Measurements from ENCODE around the gene RBMY1D. TPM values are rescaled to one million over a fixed set of nuclear protein-coding genes. Genes with fewer than 3 reads are reported as not detected.

The RBMY1D gene
- total and polyA plus RNA-seq, 4 donors = not detected

DNA sequence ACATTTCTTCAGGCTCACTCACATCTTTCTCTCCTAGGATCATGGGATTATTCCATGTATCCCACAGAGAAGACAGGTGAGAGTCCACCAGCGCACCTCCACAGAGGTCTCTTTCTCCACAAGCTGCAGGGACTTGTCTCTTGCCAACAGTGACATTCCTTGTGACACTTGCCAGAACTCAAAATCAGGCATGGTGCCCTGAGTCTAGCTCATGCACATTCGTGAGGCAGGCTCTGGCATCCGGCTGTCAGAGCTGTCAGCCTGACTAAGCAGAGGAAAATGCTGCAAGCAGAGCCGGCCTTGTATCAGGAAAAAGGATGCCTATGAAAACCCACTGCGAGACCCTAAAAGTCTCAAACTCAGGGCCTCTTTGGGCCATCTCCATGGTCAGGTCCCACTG, 54.8 kb downstream of the RBMY1D start:
- H3K9ac ChIP-seq (ENCODE audit: insufficient read depth in 1 of 2, low read length in 2 of 2) = no peak overlapping the region
- H3K4me1 ChIP-seq (ENCODE audit: control insufficient read depth in 5 of 5, insufficient read depth in 5 of 5, low read length in 5 of 5) = no peaks in the 10 kb centered on the region
- no peaks in the 10 kb centered on the region for H3K36me3 ChIP-seq (ENCODE audit: control insufficient read depth in 4 of 4, insufficient read depth in 4 of 4, low read length in 4 of 4)
- H3K27me3 ChIP-seq (ENCODE audit: control insufficient read depth in 3 of 3, insufficient read depth in 3 of 3, low read length in 2 of 3) = no peaks in the 10 kb centered on the region
- TF ChIP-seq, protein P1, sequence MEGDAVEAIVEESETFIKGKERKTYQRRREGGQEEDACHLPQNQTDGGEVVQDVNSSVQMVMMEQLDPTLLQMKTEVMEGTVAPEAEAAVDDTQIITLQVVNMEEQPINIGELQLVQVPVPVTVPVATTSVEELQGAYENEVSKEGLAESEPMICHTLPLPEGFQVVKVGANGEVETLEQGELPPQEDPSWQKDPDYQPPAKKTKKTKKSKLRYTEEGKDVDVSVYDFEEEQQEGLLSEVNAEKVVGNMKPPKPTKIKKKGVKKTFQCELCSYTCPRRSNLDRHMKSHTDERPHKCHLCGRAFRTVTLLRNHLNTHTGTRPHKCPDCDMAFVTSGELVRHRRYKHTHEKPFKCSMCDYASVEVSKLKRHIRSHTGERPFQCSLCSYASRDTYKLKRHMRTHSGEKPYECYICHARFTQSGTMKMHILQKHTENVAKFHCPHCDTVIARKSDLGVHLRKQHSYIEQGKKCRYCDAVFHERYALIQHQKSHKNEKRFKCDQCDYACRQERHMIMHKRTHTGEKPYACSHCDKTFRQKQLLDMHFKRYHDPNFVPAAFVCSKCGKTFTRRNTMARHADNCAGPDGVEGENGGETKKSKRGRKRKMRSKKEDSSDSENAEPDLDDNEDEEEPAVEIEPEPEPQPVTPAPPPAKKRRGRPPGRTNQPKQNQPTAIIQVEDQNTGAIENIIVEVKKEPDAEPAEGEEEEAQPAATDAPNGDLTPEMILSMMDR (IDR thresholded peaks at IDR 0.05; ENCODE audit: control extremely low read depth, extremely low read depth) = no peak
- H3K4me3 ChIP-seq = no peak overlapping the region
- no peak overlapping the region for H3K27ac ChIP-seq (ENCODE audit: low read depth in 1 of 2, low read length in 1 of 2)
- DNase-seq = no peak
- no peaks in the 10 kb centered on the region for H3K9me3 ChIP-seq (ENCODE audit: control insufficient read depth in 4 of 4, insufficient read depth in 3 of 4, low read length in 3 of 4)
- 82% methylated on average over 5 of the region's 5 CpGs; no CpG with 5 or more reads in 1 of the 2 donors for WGBS, 2 donors
- no peak for ATAC-seq (ENCODE audit: insufficient read depth, low FRiP score)

GRCh38 chrY:21836343-21836742, 58.0 kb downstream of the RBMY1D start:
- H3K36me3 ChIP-seq (ENCODE audit: control insufficient read depth in 4 of 4, insufficient read depth in 4 of 4, low read length in 4 of 4) = no peaks in the 10 kb centered on the region
- ATAC-seq (ENCODE audit: insufficient read depth, low FRiP score) = no peak
- H3K9me3 ChIP-seq (ENCODE audit: control insufficient read depth in 4 of 4, insufficient read depth in 3 of 4, low read length in 3 of 4) = no peaks in the 10 kb centered on the region
- H3K9ac ChIP-seq (ENCODE audit: insufficient read depth in 1 of 2, low read length in 2 of 2) = no peak overlapping the region
- no peak overlapping the region for H3K4me3 ChIP-seq
- H3K27me3 ChIP-seq (ENCODE audit: control insufficient read depth in 3 of 3, insufficient read depth in 3 of 3, low read length in 2 of 3) = no peaks in the 10 kb centered on the region
- TF ChIP-seq, protein P1 (IDR thresholded peaks at IDR 0.05; ENCODE audit: control extremely low read depth, extremely low read depth) = no peak
- DNase-seq = no peak
- H3K27ac ChIP-seq (ENCODE audit: low read depth in 1 of 2, low read length in 1 of 2) = no peak overlapping the region
- WGBS, 2 donors = 86% methylated on average over 8 of the region's 8 CpGs; no CpG with 5 or more reads in 1 of the 2 donors
- H3K4me1 ChIP-seq (ENCODE audit: control insufficient read depth in 5 of 5, insufficient read depth in 5 of 5, low read length in 5 of 5) = no peaks in the 10 kb centered on the region

GRCh38 chrY:21835052-21835451, 59.3 kb downstream of the RBMY1D start:
- Histone ChIP-seq H3K9me3 (ENCODE audit: control insufficient read depth in 4 of 4, insufficient read depth in 3 of 4, low read length in 3 of 4) (no peaks in the 10 kb centered on the region), H3K9ac (ENCODE audit: insufficient read depth in 1 of 2, low read length in 2 of 2) (no peak overlapping the region), H3K27me3 (ENCODE audit: control insufficient read depth in 3 of 3, insufficient read depth in 3 of 3, low read length in 2 of 3) (no peaks in the 10 kb centered on the region), H3K36me3 (ENCODE audit: control insufficient read depth in 4 of 4, insufficient read depth in 4 of 4, low read length in 4 of 4) (no peaks in the 10 kb centered on the region), H3K4me3 (no peak overlapping the region), H3K27ac (ENCODE audit: low read depth in 1 of 2, low read length in 1 of 2) (no peak overlapping the region), H3K4me1 (ENCODE audit: control insufficient read depth in 5 of 5, insufficient read depth in 5 of 5, low read length in 5 of 5) (no peaks in the 10 kb centered on the region)
- TF ChIP-seq, protein P1 (IDR thresholded peaks at IDR 0.05; ENCODE audit: control extremely low read depth, extremely low read depth) = no peak
- DNase-seq (no peak), ATAC-seq (ENCODE audit: insufficient read depth, low FRiP score) (no peak)
- WGBS, 2 donors = 71% methylated on average over 7 of the region's 7 CpGs; no CpG with 5 or more reads in 1 of the 2 donors

Other genes with a start within 250 kb of the RBMY1D start
- gene RBMY1E, start 23.5 kb upstream of the RBMY1D start, total RNA-seq = not detected
- not detected for gene RBMY1E, start 23.5 kb upstream of the RBMY1D start, polyA plus RNA-seq